B cell (primary cell): ENCODE results near the gene IL13. TPM values are rescaled to one million over a fixed set of nuclear protein-coding genes. Genes with fewer than 3 reads are reported as not detected.

ENCODE experiments used
- ATAC-seq: fragments of 200-7000 bp; cut with Tn5 transposase; one replicate; pipeline ENCODE4 v1.10.0; 2021; ENCODE audit warnings: low read depth, mild to moderate bottlenecking, moderate number of reproducible peaks, moderate library complexity
- CTCF ChIA-PET: fragments of 350-600 bp; sonication (Branson Sonifier 250); formaldehyde crosslinking; loops from one replicate; lab custom pipeline; 2021; ENCODE audit warnings: antibody characterized with exemption, inconsistent platforms; lab: Charles Lee
- POLR2A ChIA-PET: fragments of 350-600 bp; sonication (Branson Sonifier 250); formaldehyde crosslinking; loops from one replicate; lab custom pipeline; 2021; ENCODE audit warnings: antibody characterized with exemption; lab: Charles Lee
- DNase-seq: peaks from one replicate; pipeline ENCODE4 v3.0.0; 2013
- H2AFZ ChIP-seq: 2 replicates; pipeline ENCODE4 v1.6.1; 2012; ENCODE audit warnings: mild to moderate bottlenecking, low read depth, low read length; ENCODE audit not compliant: insufficient read depth, poor library complexity, severe bottlenecking
- H3K27ac ChIP-seq, 2 donors: 1 replicate in 1 of 2; 2 replicates in 1 of 2; pipeline ENCODE4 v1.5.1; 2012 to 2013; ENCODE audit warnings: low read length in 2 of 2, mild to moderate bottlenecking in 2 of 2, moderate library complexity in 1 of 2
- H3K27me3 ChIP-seq, 4 experiments: fragments of 200-600 bp in 1 of 4; sonication (generic) in 1 of 4; replicated peaks in 1 of 4; 1 replicate in 2 of 4; 2 replicates in 2 of 4; pipeline versions ENCODE4 v1.6.1 to v1.7.0; 2013 to 2016; ENCODE audit warnings: low read length in 3 of 4, mild to moderate bottlenecking in 2 of 4, mixed read lengths in 1 of 4, moderate library complexity in 1 of 4; ENCODE audit not compliant: insufficient read depth in 4 of 4, control insufficient read depth in 3 of 4; ENCODE audit errors: control extremely low read depth in 1 of 4
- H3K36me3 ChIP-seq, 2 experiments: replicated peaks in 1 of 2; 1 replicate in 1 of 2; 2 replicates in 1 of 2; pipeline versions ENCODE4 v1.6.1 to v1.7.1; 2013; ENCODE audit warnings: low read length in 1 of 2; ENCODE audit not compliant: insufficient read depth in 2 of 2, control insufficient read depth in 1 of 2; ENCODE audit errors: control extremely low read depth in 1 of 2, extremely low read depth in 1 of 2
- H3K4me1 ChIP-seq, 2 donors: fragments of 200-600 bp in 1 of 2; sonication (generic) in 1 of 2; 1 replicate in 1 of 2; 2 replicates in 1 of 2; pipeline versions ENCODE4 v1.5.1 to v1.6.1; 2013 to 2017; ENCODE audit warnings: low read length in 2 of 2; ENCODE audit not compliant: control insufficient read depth in 2 of 2, insufficient read depth in 2 of 2
- H3K4me2 ChIP-seq: replicated peaks from 2 replicates; pipeline ENCODE3; 2012; ENCODE audit warnings: mild to moderate bottlenecking, low read depth, low read length; ENCODE audit not compliant: poor library complexity, severe bottlenecking
- H3K4me3 ChIP-seq, 5 experiments: fragments of 200-600 bp in 1 of 5; sonication (generic) in 1 of 5; 1 replicate in 3 of 5; 2 replicates in 2 of 5; pipeline versions ENCODE4 v1.5.1 to v1.7.0; 2011 to 2016; ENCODE audit warnings: low read length in 4 of 5, mild to moderate bottlenecking in 4 of 5, low read depth in 2 of 5, control low read depth in 1 of 5, moderate library complexity in 1 of 5; ENCODE audit not compliant: insufficient read depth in 1 of 5; ENCODE audit errors: control extremely low read depth in 1 of 5, extremely low read depth in 1 of 5
- H3K79me2 ChIP-seq: fragments of 200-600 bp; sonication (generic); one replicate; pipeline ENCODE4 v1.6.0; 2016; ENCODE audit warnings: low read length; ENCODE audit not compliant: control insufficient read depth, insufficient read depth
- H3K9ac ChIP-seq: fragments of 200-600 bp; sonication (generic); 2 replicates; pipeline ENCODE4 v1.6.1; 2017; ENCODE audit warnings: mild to moderate bottlenecking, low read length, moderate library complexity
- H3K9me3 ChIP-seq, 3 donors: one replicate each; pipeline versions ENCODE4 v1.6.1 to v1.7.1; 2013; ENCODE audit warnings: low read length in 2 of 3; ENCODE audit not compliant: control insufficient read depth in 2 of 3, insufficient read depth in 1 of 3; ENCODE audit errors: control extremely low read depth in 1 of 3
- H4K20me1 ChIP-seq: 2 replicates; pipeline ENCODE4 v1.6.0; 2012; ENCODE audit warnings: mild to moderate bottlenecking, low read length; ENCODE audit not compliant: insufficient read depth, control insufficient read depth, poor library complexity, severe bottlenecking
- H3K27ac Mint-ChIP-seq: one replicate; pipeline ENCODE4 v1.8.0; 2021; ENCODE audit warnings: mixed read lengths
- H3K27me3 Mint-ChIP-seq: one replicate; pipeline ENCODE4 v1.8.0; 2021; ENCODE audit warnings: mixed read lengths
- H3K4me1 Mint-ChIP-seq: one replicate; pipeline ENCODE4 v1.8.0; 2021; ENCODE audit warnings: mixed read lengths
- H3K4me3 Mint-ChIP-seq: one replicate; pipeline ENCODE4 v1.8.0; 2021; ENCODE audit warnings: mixed read lengths
- H3K9me3 Mint-ChIP-seq: one replicate; pipeline ENCODE4 v1.8.0; 2022; ENCODE audit warnings: mixed read lengths; ENCODE audit not compliant: insufficient read depth
- EZH2 ChIP-seq: IDR thresholded peaks from 2 replicates; pipeline ENCODE4 v1.6.1; 2012; ENCODE audit warnings: borderline replicate concordance, low read depth, mild to moderate bottlenecking, moderate library complexity, low read length; ENCODE audit not compliant: insufficient read depth, poor library complexity, severe bottlenecking
- WGBS: methylation state at CpG from one replicate; pipeline ENCODE4 v1.1.5; 2013; ENCODE audit warnings: missing lambda C conversion rate; ENCODE audit not compliant: insufficient coverage; 5-methylcytosine and 5-hydroxymethylcytosine counted together
- intact Hi-C: fragments of 100-400 bp; cut with micrococcal nuclease; formaldehyde crosslinking; loops from one replicate; pipeline ENCODE4 v1.10.0; 2022
- polyA plus RNA-seq: library from polyadenylated mRNA; depleted of rRNA; stranded (reverse); fragments of >200 nt; gene quantifications from 2 replicates; pipeline ENCODE4 v1.2.3, GENCODE V29; 2012
- total RNA-seq, 2 donors: library from RNA; stranded (reverse); fragments of 120-200 nt in 1 of 2; gene quantifications; 1 replicate in 1 of 2; 2 replicates in 1 of 2; pipeline versions ENCODE4 v1.2.3 to v1.2.4, GENCODE V29; 2013 to 2022
- TF ChIP-seq, protein P1 (sequence below): fragments of 200-600 bp; IDR thresholded peaks from one replicate; pipeline ENCODE4 v1.8.0; 2022; ENCODE audit warnings: antibody characterized with exemption, mild to moderate bottlenecking

The IL13 gene
- total and polyA plus RNA-seq, 2 donors (not counting 1 experiment from before 2014, with no cell fraction given): 0.42 to 0.45 TPM

DNA sequence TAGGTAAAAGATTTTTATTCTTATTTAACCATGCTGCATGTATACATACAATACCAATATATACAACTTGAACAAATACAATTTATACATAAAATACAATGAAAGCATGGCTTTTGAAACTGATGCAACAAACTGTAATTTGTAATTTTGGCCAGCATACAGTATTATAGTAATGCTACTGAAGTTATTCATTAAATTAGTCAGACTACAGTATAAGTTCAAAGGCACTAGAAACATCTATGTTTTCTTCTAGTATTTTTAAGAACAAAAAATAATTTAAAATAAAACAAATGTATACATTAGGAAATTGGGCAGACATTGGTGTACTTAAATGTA is 34.6 kb downstream of the IL13 start:
- H3K79me2 ChIP-seq: no peaks in the 10 kb centered on the region
- Mint-ChIP-seq H3K4me3 (no peak overlapping the region), H3K27me3 (no peaks in the 10 kb centered on the region), H3K9me3 (peaks cover 2% of the 10 kb centered on the region), H3K4me1 (peaks cover 20% of the 10 kb centered on the region), H3K27ac (no peak overlapping the region)
- CTCF ChIA-PET: no interaction called here
- no peaks in the 10 kb centered on the region for H4K20me1 ChIP-seq
- no peaks in the 10 kb centered on the region for H3K9me3 ChIP-seq
- H3K27ac ChIP-seq: no peak overlapping the region
- no peak overlapping the region for H3K4me2 ChIP-seq
- DNase-seq: no peak
- H3K9ac ChIP-seq: no peak overlapping the region
- no peak overlapping the region for H3K4me3 ChIP-seq
- no peak for TF ChIP-seq EZH2
- TF ChIP-seq, protein P1, sequence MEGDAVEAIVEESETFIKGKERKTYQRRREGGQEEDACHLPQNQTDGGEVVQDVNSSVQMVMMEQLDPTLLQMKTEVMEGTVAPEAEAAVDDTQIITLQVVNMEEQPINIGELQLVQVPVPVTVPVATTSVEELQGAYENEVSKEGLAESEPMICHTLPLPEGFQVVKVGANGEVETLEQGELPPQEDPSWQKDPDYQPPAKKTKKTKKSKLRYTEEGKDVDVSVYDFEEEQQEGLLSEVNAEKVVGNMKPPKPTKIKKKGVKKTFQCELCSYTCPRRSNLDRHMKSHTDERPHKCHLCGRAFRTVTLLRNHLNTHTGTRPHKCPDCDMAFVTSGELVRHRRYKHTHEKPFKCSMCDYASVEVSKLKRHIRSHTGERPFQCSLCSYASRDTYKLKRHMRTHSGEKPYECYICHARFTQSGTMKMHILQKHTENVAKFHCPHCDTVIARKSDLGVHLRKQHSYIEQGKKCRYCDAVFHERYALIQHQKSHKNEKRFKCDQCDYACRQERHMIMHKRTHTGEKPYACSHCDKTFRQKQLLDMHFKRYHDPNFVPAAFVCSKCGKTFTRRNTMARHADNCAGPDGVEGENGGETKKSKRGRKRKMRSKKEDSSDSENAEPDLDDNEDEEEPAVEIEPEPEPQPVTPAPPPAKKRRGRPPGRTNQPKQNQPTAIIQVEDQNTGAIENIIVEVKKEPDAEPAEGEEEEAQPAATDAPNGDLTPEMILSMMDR: no peak
- H3K27me3 ChIP-seq: no peaks in the 10 kb centered on the region
- ATAC-seq: no peak
- intact Hi-C loops: no loop called here
- peaks cover 0 to 7% of the 10 kb centered on the region in 2 donors for H3K4me1 ChIP-seq
- POLR2A ChIA-PET: no interaction called here
- no peaks in the 10 kb centered on the region for H3K36me3 ChIP-seq
- no peak overlapping the region for H2AFZ ChIP-seq

DNA sequence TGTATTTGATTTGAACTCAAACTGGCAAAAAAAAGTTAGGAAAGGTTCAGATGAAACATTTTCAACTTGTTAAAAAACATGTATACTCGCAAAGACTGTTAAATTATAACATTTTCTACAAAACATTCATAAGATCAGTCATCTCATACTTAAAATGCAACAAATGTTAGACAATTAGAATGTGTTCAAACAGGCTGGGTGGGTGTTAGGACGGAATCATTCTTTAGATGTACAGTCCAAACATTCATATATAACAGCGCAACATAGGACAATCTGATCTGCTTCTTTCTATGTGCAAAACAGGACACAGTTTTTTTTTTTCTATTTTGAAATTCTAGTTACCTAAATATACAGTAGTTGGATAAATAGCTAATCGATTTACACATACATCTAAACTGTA is 38.0 kb downstream of the IL13 start:
- intact Hi-C loops: no loop called here
- WGBS: no CpG with 5 or more reads among the region's 4 CpGs
- DNase-seq (no peak), ATAC-seq (no peak)
- H3K4me3 Mint-ChIP-seq: no peak overlapping the region
- Histone ChIP-seq H3K36me3 (peaks cover 2 to 4% of the 10 kb centered on the region in 2 experiments), H3K9me3 (no peaks in the 10 kb centered on the region), H3K4me2 (no peak overlapping the region), H3K27me3 (no peaks in the 10 kb centered on the region), H4K20me1 (no peaks in the 10 kb centered on the region), H3K4me1 (no peaks in the 10 kb centered on the region), H3K9ac (no peak overlapping the region), H3K4me3 (no peak overlapping the region), H3K27ac (no peak overlapping the region), H3K79me2 (no peaks in the 10 kb centered on the region), H2AFZ (no peak overlapping the region)
- H3K27ac Mint-ChIP-seq: no peak overlapping the region
- H3K4me1 Mint-ChIP-seq: no peaks in the 10 kb centered on the region
- no peak for TF ChIP-seq EZH2
- TF ChIP-seq, protein P1: no peak
- H3K9me3 Mint-ChIP-seq: peaks cover 2% of the 10 kb centered on the region
- no peaks in the 10 kb centered on the region for H3K27me3 Mint-ChIP-seq
- POLR2A ChIA-PET: no interaction called here
- CTCF ChIA-PET: no interaction called here
